NB4 (cell line): Measurements from ENCODE around the gene RANBP17.

Experiments used
- MAX ChIP-seq: IDR thresholded peaks from 2 replicates; pipeline ENCODE4 v1.6.1; 2011; ENCODE audit warnings: low read depth, low read length
- MYC ChIP-seq: IDR thresholded peaks from 2 replicates; pipeline ENCODE4 v1.6.1; 2011; ENCODE audit warnings: low read depth, low read length
- POLR2A ChIP-seq: IDR thresholded peaks from 2 replicates; pipeline ENCODE4 v1.6.1; 2011; ENCODE audit warnings: mild to moderate bottlenecking; ENCODE audit not compliant: insufficient read length; ENCODE audit errors: extremely low read depth
- TF ChIP-seq, protein P1 (sequence below): IDR thresholded peaks from one replicate; pipeline ENCODE4 v1.5.1; 2012; ENCODE audit warnings: low read depth, low read length

GRCh38 chr5:170861667-170861916 lies 226 bp upstream of the RANBP17 start:
- TF ChIP-seq, protein P1, sequence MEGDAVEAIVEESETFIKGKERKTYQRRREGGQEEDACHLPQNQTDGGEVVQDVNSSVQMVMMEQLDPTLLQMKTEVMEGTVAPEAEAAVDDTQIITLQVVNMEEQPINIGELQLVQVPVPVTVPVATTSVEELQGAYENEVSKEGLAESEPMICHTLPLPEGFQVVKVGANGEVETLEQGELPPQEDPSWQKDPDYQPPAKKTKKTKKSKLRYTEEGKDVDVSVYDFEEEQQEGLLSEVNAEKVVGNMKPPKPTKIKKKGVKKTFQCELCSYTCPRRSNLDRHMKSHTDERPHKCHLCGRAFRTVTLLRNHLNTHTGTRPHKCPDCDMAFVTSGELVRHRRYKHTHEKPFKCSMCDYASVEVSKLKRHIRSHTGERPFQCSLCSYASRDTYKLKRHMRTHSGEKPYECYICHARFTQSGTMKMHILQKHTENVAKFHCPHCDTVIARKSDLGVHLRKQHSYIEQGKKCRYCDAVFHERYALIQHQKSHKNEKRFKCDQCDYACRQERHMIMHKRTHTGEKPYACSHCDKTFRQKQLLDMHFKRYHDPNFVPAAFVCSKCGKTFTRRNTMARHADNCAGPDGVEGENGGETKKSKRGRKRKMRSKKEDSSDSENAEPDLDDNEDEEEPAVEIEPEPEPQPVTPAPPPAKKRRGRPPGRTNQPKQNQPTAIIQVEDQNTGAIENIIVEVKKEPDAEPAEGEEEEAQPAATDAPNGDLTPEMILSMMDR, result no peak
- TF ChIP-seq POLR2A (no peak), MAX (no peak), MYC (no peak)
